Inflammatory macrophage treated with lipopolysaccharide for 1 hour (primary cell): ENCODE data around the gene ECM2.
A peak's percentile ranks its signal among the peaks of the same experiment; 100 is the strongest.

Experiments
- DNase-seq, 2 donors: peaks; one replicate each; pipeline ENCODE4 v3.0.0-alpha.2; 2020 to 2022

ECM2 gene

GRCh38 chr9:92527291-92527828, 8.4 kb downstream of the ECM2 start:
- DNase-seq = no peak

DNA sequence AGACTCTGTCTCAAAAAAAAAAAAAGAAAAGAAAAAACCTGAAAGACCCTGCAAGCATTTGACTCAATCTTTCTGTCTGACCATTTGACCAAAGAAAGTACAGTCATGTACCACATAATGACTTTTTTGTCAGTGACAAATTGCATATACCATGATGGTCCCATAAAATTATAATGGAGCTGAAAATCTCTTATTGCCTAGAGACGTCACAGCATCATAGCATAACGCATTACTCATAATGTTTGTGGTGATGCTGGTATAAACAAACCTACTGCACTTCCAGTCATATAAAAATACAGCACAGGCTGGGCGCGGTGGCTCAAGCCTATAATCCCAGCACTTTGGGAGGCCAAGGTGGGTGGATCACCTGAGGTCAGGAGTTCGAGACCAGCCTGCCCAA, 10.5 kb downstream of the ECM2 start:
- no peak for DNase-seq

- no peak for DNase-seq
Measured at GRCh38 chr9:92524881-92525280, 10.9 kb downstream of the ECM2 start.

DNA sequence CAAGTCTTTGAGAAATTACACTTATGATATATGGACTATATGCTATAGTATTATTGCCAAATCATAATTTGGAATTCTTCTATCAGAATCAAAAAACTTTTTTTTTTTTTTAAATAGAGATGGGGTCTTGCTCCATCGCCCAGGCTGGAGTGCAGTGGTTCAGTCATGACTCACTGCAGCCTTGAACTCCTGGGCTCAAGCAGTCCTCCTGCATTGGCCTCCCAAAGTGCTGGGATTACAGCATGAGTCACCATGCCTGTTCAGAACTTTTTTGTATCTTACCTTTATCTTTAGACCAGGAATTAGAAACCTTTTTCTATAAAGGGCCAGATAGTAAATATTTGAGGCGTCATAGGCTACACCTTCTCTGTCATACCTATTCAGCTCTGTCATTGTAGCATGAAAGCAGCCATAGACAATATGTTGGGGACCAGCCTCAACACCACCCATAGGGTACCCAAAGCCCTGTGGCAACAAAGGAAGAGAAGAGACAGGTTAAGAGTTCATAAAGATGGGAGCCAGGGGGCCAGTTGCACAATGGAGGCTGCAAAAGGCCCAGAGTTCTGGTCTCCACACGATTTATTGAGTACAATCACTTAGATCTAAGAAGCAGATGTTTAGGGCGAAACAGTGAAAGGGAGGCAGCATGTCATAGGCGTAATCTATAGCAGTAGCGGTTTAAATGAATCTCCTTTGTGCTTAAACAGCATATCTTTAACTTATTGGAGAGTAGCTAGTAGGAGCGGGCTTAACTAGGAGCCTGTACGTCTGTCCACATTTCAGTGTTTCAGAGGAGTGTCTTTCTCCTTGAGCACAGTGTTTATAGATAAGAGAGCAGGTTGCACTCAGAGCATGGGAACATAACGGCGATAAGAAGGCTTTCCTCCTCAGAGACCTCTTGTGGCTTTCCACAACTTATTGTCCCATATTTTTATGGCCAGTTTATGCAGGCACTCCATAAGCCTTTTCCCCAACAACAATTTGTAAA, 12.5 kb downstream of the ECM2 start:
- DNase-seq = no peak

DNA sequence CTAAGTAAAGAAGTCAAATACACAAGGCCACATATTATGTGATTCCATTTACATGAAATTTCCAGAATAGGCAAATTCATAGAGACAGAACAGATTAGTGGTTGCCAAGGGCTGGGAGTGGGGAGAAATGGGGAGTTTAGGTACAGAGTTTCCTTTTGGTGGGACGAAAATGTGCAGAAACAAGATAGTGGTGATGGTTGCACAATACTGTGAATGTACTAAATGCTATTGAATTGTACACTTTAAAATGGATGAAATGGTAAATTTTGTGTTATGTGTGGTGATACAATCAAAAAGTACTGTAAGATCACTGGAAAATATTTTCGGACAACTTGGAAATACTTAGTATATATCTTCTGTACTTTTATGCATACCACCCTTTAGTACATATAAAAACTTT, 15.0 kb downstream of the ECM2 start:
- DNase-seq = no peak

DNA sequence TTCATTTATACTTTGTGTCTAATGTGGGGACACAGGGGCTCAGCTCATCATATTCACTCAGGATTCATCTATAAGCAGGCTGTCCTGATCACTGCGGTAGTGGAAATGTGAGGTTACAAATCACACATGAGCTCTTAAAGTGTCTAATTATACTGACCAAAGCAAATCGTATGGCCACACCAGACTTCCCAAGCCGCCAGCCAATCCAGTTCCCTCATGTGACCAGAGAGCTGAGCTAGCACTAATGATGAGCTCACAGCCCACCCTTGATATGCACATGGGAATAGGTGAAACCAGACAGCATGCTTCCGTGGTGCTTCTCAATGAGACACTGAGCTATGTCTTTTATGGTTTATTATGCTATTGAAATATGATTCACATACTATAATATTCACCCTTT, 17.6 kb downstream of the ECM2 start:
- DNase-seq = no peak

GRCh38 chr9:92517046-92517445, 18.7 kb downstream of the ECM2 start:
- no peak for DNase-seq

- DNase-seq = no peak
Measured at GRCh38 chr9:92516521-92516920, 19.3 kb downstream of the ECM2 start.

DNA sequence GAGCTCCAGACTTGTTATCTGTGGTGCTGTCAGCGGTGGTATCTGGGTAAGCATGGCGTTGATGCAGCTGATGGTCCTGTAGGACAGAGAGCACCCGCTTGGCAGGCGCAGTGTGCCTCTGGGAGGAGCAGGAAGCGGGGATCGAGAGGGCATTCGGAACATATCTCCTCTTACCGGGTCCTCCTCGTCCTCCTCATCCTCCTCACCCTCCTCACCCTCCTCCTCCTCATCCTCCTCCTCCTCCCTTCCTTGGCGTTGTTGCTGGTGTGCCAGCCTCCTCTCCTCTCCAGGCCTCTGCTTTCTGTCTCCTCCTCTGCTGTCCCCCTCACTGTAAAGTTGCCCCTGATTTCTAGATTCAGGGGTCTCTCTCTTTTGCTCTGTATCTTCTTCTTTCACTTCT, 21.2 kb downstream of the ECM2 start:
- DNase-seq = no peak

DNA sequence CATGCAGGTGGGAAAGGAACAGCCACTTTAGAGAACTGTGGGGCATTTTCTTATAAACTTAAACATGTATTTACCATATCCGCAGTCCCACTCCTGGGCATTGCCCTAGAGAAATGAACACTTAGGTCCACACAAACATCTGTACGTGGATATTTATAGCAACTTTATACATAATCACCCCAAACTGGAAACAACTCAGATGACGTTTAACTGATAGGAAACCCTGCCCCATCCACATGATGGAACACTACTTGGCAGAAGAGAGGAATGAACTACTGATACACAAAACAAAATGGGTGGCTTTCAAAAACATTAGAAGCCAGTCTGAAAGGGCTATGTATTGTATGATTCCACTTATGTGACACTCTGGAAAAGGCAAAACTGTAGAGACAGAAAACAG, 22.4 kb downstream of the ECM2 start:
- DNase-seq = no peak

DNA sequence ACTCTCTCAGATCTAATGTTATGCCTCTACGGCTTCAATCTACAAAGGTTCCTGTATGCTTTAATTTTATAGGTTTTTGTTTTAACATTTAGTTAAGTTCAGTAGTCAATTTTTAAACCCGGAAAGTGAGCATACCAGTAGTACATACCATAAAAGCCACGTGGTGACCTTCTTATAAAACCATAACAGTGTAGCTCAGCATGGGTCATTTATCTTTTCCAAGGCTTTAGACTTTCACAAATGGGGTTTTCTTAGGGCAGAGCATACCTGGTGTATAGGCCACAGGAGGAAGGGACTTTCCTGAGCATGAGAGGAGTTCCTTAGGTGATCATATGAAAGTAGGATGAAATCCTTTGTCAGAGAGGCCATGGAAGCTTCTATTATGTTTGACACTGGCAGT, 23.2 kb downstream of the ECM2 start:
- DNase-seq = no peak

GRCh38 chr9:92510747-92511146, 25.0 kb downstream of the ECM2 start:
- DNase-seq = peak in 1 of 2 donors; percentile 23

DNA sequence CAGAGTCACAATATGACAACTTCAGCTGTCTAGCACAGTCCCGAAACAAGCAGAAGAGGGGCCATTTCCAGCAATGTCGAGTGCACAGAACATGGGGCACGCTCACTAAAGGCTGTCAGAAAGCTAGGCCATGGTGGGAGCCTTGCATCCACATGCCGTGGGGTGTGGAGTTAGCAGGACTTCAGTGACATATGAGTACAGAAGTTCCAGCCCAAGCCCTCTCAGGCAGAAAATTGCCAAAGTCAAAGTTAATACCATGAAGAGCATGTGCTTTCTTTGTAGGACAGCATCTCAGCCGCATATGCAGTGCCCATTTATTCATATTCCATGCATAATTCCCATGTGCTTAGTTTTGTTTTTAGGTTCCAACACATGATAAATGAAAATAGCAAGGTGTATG, 26.7 kb downstream of the ECM2 start:
- DNase-seq = no peak

- no peak for DNase-seq
Measured at GRCh38 chr9:92508018-92508820, 27.6 kb downstream of the ECM2 start.

DNA sequence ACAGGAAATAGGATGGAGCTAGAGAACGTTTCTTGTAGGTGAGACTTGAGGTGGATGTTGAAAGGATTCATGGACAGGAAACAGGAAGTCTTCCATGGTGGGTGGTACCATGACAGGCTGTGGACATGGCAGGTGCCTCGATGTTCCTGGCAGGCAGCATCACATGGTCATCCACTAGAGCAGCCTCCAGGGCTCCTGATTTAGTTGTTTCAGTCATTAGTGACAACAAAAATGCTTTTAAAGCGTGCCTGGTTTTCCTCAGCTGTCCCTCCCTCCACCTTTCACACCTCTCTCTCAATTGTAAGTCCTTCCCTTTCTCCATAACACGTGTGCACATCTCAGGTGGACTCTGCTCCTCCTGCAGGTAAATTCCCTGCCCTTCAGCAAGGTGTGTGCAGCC, 28.3 kb downstream of the ECM2 start:
- no peak for DNase-seq

DNA sequence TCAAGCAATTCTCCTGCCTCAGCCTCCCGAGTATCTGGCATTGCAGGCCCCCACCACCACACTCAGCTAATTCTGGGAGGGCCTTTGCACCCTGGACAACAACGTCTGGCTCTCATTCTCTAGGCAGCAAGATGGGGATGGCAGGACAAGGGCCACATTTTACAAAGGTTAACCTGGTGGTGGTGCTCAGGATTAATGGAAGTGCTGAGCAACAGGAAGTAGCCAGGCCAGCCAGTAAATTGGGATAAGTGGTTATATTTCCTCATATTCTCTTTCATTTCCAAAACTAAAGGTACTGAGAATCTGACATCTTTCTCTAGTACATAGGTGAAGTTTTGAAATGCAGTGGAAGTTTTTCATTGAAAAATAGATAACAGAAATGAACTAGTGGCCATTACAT, 28.8 kb downstream of the ECM2 start:
- DNase-seq = no peak

GRCh38 chr9:92506184-92506857, 29.5 kb downstream of the ECM2 start:
- peak; percentile 48 to 73 for DNase-seq

DNA sequence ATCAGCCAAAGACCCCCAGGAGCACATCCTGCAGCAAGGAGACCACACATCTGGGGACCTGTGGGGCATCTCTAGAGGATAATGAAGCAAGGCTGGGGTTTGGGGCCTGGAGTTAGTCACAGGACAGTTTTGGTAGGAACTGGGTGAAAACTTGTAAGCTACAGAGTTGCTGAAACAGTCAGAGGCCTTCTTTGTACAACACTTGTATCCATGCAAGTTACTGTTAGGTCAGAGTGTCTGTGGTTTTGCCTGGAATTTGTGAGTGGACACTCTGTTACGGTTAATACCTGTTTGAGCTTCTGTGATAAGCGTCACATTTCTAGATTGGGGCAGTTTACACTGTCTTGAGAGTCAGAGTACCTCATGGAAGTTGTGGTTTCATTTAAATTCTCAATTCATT, 30.9 kb downstream of the ECM2 start:
- DNase-seq = no peak

GRCh38 chr9:92503156-92503555, 32.6 kb downstream of the ECM2 start:
- no peak for DNase-seq

DNA sequence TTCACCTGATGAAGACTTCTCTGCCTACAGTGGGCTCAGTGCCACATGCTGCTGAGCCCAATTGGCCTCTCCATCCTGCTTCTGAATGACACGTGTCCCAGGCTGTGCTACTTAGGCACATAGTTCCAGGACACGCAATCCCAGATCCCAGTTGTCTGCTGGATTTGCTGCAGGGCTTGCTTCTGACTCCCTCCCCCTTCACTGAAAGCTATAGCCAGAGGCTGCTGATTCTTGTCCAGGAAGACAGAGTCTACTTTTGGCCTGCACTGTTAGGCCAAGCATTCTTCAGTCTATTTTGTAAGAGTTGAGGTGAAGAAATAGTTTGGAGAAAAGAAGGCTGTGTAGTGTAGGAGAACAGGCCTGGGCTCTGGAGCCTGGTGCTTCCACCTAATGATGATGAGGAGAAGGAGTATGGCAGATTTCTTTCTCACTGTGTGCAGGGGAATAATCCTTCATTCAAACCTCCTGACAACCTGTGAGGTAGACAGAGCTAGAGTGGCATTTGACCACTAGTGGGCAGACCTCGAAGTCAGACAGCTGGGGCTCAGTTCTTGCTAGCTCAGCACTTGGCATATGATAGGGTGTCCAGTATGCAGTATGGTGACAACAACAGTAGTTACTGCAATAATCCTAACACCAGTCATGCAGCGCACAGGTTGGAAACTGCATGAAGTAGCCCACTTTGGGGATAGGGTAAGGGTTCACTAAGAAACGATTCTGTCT, 34.0 kb downstream of the ECM2 start:
- peak; percentile 28 to 43 for DNase-seq

DNA sequence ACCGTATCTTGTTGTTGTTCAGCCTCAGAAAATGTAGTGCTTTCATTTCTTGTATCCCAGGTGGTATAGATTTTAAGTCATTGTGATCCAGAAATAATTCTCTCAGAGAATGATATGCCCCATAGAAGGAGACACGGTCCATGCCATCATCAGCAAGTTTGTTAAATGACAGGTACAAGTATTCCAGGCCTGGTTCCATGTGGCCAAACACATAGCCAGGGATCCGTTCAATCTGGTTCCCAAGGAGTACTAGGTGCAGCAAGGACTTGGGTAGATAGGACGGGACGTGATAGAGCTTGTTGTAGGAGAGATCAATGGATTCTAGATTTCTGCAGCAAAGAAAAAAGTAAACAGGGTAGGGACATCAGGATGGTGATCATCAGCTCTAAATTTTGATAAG, 35.1 kb downstream of the ECM2 start:
- no peak for DNase-seq

GRCh38 chr9:92499701-92500100, 36.1 kb downstream of the ECM2 start:
- DNase-seq = no peak
